Progenitor cell of endocrine pancreas (in vitro differentiated cells): Measurements from ENCODE around the gene LGI1. TPM values are rescaled to one million over a fixed set of nuclear protein-coding genes. Genes with fewer than 3 reads are reported as not detected.

Experiments used
- DNase-seq: peaks from one replicate; pipeline ENCODE4 v3.0.0; 2021; ENCODE audit warnings: low spot score; ENCODE audit not compliant: unreplicated experiment
- H3K27ac Mint-ChIP-seq: 2 replicates; pipeline ENCODE4 v1.8.0; 2021; ENCODE audit warnings: mild to moderate bottlenecking, moderate library complexity, mixed read lengths
- H3K27me3 Mint-ChIP-seq: 2 replicates; pipeline ENCODE4 v1.8.0; 2021; ENCODE audit warnings: mixed read lengths
- H3K36me3 Mint-ChIP-seq: 2 replicates; pipeline ENCODE4 v1.8.0; 2022; ENCODE audit warnings: mixed read lengths; ENCODE audit not compliant: insufficient read depth
- H3K4me1 Mint-ChIP-seq: 2 replicates; pipeline ENCODE4 v1.8.0; 2021; ENCODE audit warnings: low read depth, mixed read lengths
- H3K4me3 Mint-ChIP-seq: 2 replicates; pipeline ENCODE4 v1.8.0; 2021; ENCODE audit warnings: low read depth, mild to moderate bottlenecking, moderate library complexity, mixed read lengths
- H3K9me3 Mint-ChIP-seq: 2 replicates; pipeline ENCODE4 v1.8.0; 2021; ENCODE audit warnings: low read depth, mixed read lengths
- CTCF ChIP-seq: fragments of 200-600 bp; sonication (generic); IDR thresholded peaks from one replicate; pipeline ENCODE4 v1.5.0; 2021; ENCODE audit warnings: antibody characterized with exemption, mild to moderate bottlenecking; ENCODE audit not compliant: unreplicated experiment
- total RNA-seq: library from RNA; stranded (reverse); gene quantifications from 2 replicates; pipeline ENCODE4 v1.2.1, GENCODE V29; 2021

Gene LGI1
- total RNA-seq, 1 donor from 2014 or later: not detected

GRCh38 chr10:93818086-93818485, 60.4 kb downstream of the LGI1 start:
- Mint-ChIP-seq H3K27me3 (peaks cover 32% of the 10 kb centered on the region), H3K4me3 (no peak overlapping the region), H3K27ac (no peak overlapping the region), H3K36me3 (no peaks in the 10 kb centered on the region), H3K9me3 (peaks cover 3% of the 10 kb centered on the region), H3K4me1 (peaks cover 9% of the 10 kb centered on the region)
- no peak for DNase-seq
- TF ChIP-seq CTCF: no peak

GRCh38 chr10:93819520-93819919, 61.8 kb downstream of the LGI1 start:
- Mint-ChIP-seq H3K36me3 (no peaks in the 10 kb centered on the region), H3K4me1 (peaks cover 9% of the 10 kb centered on the region), H3K27me3 (peaks cover 32% of the 10 kb centered on the region), H3K27ac (no peak overlapping the region), H3K4me3 (no peak overlapping the region), H3K9me3 (peaks cover 3% of the 10 kb centered on the region)
- no peak for TF ChIP-seq CTCF
- no peak for DNase-seq

- no peak overlapping the region for H3K4me3 Mint-ChIP-seq
- H3K9me3 Mint-ChIP-seq: peaks cover 3% of the 10 kb centered on the region
- TF ChIP-seq CTCF: no peak
- no peaks in the 10 kb centered on the region for H3K36me3 Mint-ChIP-seq
- peaks cover 6% of the 10 kb centered on the region for H3K4me1 Mint-ChIP-seq
- peaks cover 32% of the 10 kb centered on the region for H3K27me3 Mint-ChIP-seq
- DNase-seq: no peak
- no peak overlapping the region for H3K27ac Mint-ChIP-seq
Observed at GRCh38 chr10:93820434-93820833, 62.7 kb downstream of the LGI1 start.

- H3K36me3 Mint-ChIP-seq: no peaks in the 10 kb centered on the region
- no peaks in the 10 kb centered on the region for H3K4me1 Mint-ChIP-seq
- no peak for DNase-seq
- no peak overlapping the region for H3K4me3 Mint-ChIP-seq
- peaks cover 3% of the 10 kb centered on the region for H3K9me3 Mint-ChIP-seq
- TF ChIP-seq CTCF: peak; percentile 63
- H3K27ac Mint-ChIP-seq: no peak overlapping the region
- H3K27me3 Mint-ChIP-seq: peaks cover 27% of the 10 kb centered on the region
Observed at GRCh38 chr10:93821051-93821772, 63.5 kb downstream of the LGI1 start.

GRCh38 chr10:93826355-93826754, 68.6 kb downstream of the LGI1 start:
- Mint-ChIP-seq H3K27me3 (no peaks in the 10 kb centered on the region), H3K36me3 (no peaks in the 10 kb centered on the region), H3K9me3 (no peaks in the 10 kb centered on the region), H3K4me1 (no peaks in the 10 kb centered on the region), H3K27ac (no peak overlapping the region), H3K4me3 (no peak overlapping the region)
- no peak for TF ChIP-seq CTCF
- no peak for DNase-seq
